Kidney (tissue), 14 donors: ENCODE measurements around the gene ARHGEF28. TPM values are rescaled to one million over a fixed set of nuclear protein-coding genes. Genes with fewer than 3 reads are reported as not detected.

ENCODE experiments used
- DNase-seq, 5 donors: peaks; one replicate each; pipeline ENCODE4 v3.0.0-alpha.2; 2013 to 2020
- FAIRE-seq: peaks from 2 replicates; lab custom pipeline; 2012; peaks lifted over from hg19 to GRCh38; lab: Jason Lieb, UNC
- H3K27ac ChIP-seq, 2 donors: one replicate each; pipeline ENCODE4 v1.7.0; 2013; ENCODE audit warnings: low read depth in 2 of 2, low read length in 2 of 2, inconsistent platforms in 1 of 2
- H3K27me3 ChIP-seq: one replicate; pipeline ENCODE4 v1.7.1; 2013; ENCODE audit warnings: low read length, inconsistent platforms; ENCODE audit not compliant: control insufficient read depth, insufficient read depth
- H3K36me3 ChIP-seq, 3 donors: one replicate each; pipeline versions ENCODE4 v1.7.0 to v1.7.1; 2013; ENCODE audit warnings: low read length in 3 of 3, control low read depth in 1 of 3, inconsistent platforms in 1 of 3; ENCODE audit not compliant: insufficient read depth in 3 of 3, control insufficient read depth in 2 of 3
- H3K4me1 ChIP-seq, 3 donors: one replicate each; pipeline versions ENCODE4 v1.7.0 to v1.7.1; 2013; ENCODE audit warnings: low read length in 3 of 3, inconsistent platforms in 1 of 3, low read depth in 1 of 3; ENCODE audit not compliant: control insufficient read depth in 2 of 3, insufficient read depth in 2 of 3
- H3K4me3 ChIP-seq, 3 donors: one replicate each; pipeline versions ENCODE4 v1.7.0 to v1.8.1; 2013; ENCODE audit warnings: low read length in 3 of 3, control low read depth in 1 of 3, inconsistent platforms in 1 of 3
- H3K9ac ChIP-seq, 3 donors: one replicate each; pipeline versions ENCODE4 v1.7.0 to v1.7.1; 2013; ENCODE audit warnings: low read length in 3 of 3, control low read depth in 1 of 3, inconsistent platforms in 1 of 3
- H3K9me3 ChIP-seq, 3 donors: one replicate each; pipeline versions ENCODE4 v1.7.0 to v1.7.1; 2013; ENCODE audit warnings: low read length in 3 of 3, control low read depth in 1 of 3, inconsistent platforms in 1 of 3; ENCODE audit not compliant: control insufficient read depth in 2 of 3, insufficient read depth in 1 of 3
- intact Hi-C: fragments of 100-400 bp; cut with DNase I; formaldehyde crosslinking; loops from one replicate; pipeline ENCODE4 v1.11.1; 2022
- polyA plus RNA-seq: library from polyadenylated mRNA; stranded (reverse); fragments of 350-450 nt; fragmentation: Illumina TruSeq; extraction: RNeasy Lipid Tissue Mini Kit (QIAGEN cat#74804); gene quantifications from one replicate; pipeline ENCODE4 v1.2.3, GENCODE V29; 2014; ENCODE audit warnings: low read depth, low replicate concordance; ENCODE audit not compliant: insufficient read depth
- total RNA-seq: library from RNA; stranded (reverse); fragmentation: NEBNext Ultra II Directional; extraction: Animal tissue kit (Norgen Biotek cat#: 25700); gene quantifications from one replicate; pipeline ENCODE4 v1.2.1, GENCODE V29; 2021
- TF ChIP-seq, protein P1 (sequence below): IDR thresholded peaks from 3 replicates; pipeline ENCODE4 v1.5.1; 2012; ENCODE audit warnings: mild to moderate bottlenecking, moderate library complexity, borderline replicate concordance; ENCODE audit not compliant: insufficient read depth; ENCODE audit errors: extremely low read depth
- donor health status: control.
- donor health status: control.
- donor health status: control.
- donor health status: control.
- donor health status: control.
- donor health status: DM: yes; HTN: yes; CAD: no.
- donor health status: Normal renal cell carcinoma (clear cell type).

Gene ARHGEF28
- total and polyA plus RNA-seq, 2 donors from 2014 or later: 21.9 to 66.3 TPM

DNA sequence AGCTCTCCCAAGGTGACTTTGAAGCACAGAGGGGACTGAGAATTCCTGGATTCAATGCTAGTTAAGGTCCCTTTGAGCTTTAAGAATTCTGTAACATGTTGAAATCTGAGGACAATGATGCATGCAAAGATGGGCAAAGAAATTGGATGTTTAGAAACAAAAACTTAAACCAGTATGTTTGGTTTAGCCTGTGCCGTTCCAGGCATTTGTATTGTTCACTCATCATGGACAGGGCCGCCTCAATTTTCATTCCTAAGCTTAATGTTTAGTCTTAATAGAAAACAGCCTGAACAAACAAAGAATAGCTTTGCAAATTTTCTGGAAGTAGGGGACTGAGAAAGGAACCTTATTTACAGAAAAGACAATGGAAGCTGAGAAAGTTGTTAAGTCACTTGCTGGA lies 267.8 kb downstream of the ARHGEF28 start:
- no peaks in the 10 kb centered on the region for H3K4me1 ChIP-seq
- DNase-seq (no peak), FAIRE-seq (no peak)
- no peak overlapping the region for H3K9ac ChIP-seq
- H3K27ac ChIP-seq: no peak overlapping the region
- TF ChIP-seq, protein P1, sequence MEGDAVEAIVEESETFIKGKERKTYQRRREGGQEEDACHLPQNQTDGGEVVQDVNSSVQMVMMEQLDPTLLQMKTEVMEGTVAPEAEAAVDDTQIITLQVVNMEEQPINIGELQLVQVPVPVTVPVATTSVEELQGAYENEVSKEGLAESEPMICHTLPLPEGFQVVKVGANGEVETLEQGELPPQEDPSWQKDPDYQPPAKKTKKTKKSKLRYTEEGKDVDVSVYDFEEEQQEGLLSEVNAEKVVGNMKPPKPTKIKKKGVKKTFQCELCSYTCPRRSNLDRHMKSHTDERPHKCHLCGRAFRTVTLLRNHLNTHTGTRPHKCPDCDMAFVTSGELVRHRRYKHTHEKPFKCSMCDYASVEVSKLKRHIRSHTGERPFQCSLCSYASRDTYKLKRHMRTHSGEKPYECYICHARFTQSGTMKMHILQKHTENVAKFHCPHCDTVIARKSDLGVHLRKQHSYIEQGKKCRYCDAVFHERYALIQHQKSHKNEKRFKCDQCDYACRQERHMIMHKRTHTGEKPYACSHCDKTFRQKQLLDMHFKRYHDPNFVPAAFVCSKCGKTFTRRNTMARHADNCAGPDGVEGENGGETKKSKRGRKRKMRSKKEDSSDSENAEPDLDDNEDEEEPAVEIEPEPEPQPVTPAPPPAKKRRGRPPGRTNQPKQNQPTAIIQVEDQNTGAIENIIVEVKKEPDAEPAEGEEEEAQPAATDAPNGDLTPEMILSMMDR: no peak
- no peaks in the 10 kb centered on the region for H3K9me3 ChIP-seq
- no peak overlapping the region for H3K4me3 ChIP-seq
- intact Hi-C loops: no loop called here
- H3K27me3 ChIP-seq: no peaks in the 10 kb centered on the region
- H3K36me3 ChIP-seq: peaks cover 5 to 53% (median 40%) of the 10 kb centered on the region in 3 donors

DNA sequence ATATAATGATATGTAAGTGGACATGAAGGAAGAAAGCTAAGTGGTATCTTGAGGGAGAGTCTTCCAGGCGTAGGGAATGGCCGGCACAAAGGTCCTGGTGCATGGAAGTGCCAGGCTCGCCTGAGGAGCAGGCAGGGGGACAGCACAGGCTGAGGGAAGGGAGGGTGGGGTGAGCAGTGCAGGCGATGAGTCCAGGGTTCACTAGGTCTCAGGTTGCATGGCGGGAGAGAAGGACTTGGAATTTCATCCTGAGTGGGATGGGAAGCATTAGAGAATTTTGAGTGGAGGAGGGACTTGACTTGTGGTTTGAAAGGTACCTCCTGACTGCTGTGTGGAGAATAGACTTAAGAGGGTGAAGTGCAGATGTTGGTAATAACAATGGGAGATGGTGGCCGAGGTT lies 268.9 kb downstream of the ARHGEF28 start:
- H3K4me3 ChIP-seq: no peak overlapping the region
- DNase-seq (no peak), FAIRE-seq (no peak)
- H3K27ac ChIP-seq: no peak overlapping the region
- TF ChIP-seq, protein P1: no peak
- H3K4me1 ChIP-seq: no peaks in the 10 kb centered on the region
- H3K9ac ChIP-seq: no peak overlapping the region
- intact Hi-C loops: no loop called here
- H3K36me3 ChIP-seq: peaks cover 5 to 44% (median 39%) of the 10 kb centered on the region in 3 donors
- no peaks in the 10 kb centered on the region for H3K27me3 ChIP-seq
- no peaks in the 10 kb centered on the region for H3K9me3 ChIP-seq

DNA sequence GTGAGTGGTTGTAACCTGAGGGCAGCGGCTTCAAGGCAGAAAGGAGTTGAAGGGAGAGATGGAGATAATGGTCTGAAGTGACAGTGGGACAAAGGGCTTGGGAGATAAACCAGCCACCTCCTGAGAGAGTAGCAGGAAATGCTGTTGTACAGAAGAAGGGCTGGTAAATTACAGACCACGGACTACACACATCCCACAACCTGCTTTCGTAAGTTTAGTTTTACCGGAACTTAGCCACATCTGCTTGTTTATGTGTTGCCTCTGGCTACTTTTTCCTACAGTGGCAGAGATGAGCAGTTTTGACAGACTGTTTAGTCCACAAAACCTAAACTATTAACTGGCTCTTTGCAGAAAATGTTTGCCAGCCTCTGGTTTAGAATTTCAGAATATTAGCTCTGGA lies 269.5 kb downstream of the ARHGEF28 start:
- Histone ChIP-seq H3K27ac (no peak overlapping the region), H3K36me3 (peaks cover 5 to 43% (median 38%) of the 10 kb centered on the region in 3 donors), H3K9me3 (no peaks in the 10 kb centered on the region), H3K4me3 (no peak overlapping the region), H3K9ac (no peak overlapping the region), H3K4me1 (no peaks in the 10 kb centered on the region), H3K27me3 (no peaks in the 10 kb centered on the region)
- DNase-seq (no peak), FAIRE-seq (no peak)
- TF ChIP-seq, protein P1: no peak
- intact Hi-C loops: no loop called here

DNA sequence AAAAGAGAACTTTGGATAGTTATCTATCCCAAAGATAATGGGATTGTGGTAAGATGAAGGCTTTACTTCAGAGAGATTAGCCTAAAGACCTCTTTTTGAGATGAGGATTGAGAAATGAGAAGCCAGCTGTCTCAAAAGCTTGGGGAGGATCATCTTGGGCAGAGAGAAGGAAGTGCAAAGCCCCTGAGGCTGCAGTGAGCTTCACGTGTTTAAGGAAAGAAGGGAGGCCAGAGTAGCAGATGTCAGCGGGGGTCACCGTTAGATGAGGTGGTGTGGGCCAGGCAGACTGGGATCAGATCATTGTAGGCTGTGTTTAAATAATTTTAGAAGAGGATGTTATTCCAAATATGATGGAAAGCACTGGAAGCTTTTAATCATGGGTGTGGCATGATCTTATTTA lies 270.1 kb downstream of the ARHGEF28 start:
- H3K9me3 ChIP-seq: no peaks in the 10 kb centered on the region
- TF ChIP-seq, protein P1: no peak
- no peaks in the 10 kb centered on the region for H3K27me3 ChIP-seq
- DNase-seq (no peak), FAIRE-seq (no peak)
- H3K27ac ChIP-seq: no peak overlapping the region
- intact Hi-C loops: no loop called here
- no peak overlapping the region for H3K9ac ChIP-seq
- H3K4me1 ChIP-seq: peaks cover 0 to 6% (median 3%) of the 10 kb centered on the region in 3 donors
- H3K36me3 ChIP-seq: peaks cover 5 to 38% (median 34%) of the 10 kb centered on the region in 3 donors
- H3K4me3 ChIP-seq: no peak overlapping the region
